Transverse colon (tissue), 3 donors: ENCODE results near the gene CMBL.

Experiments used
- CTCF ChIP-seq, 5 experiments: fragments of 200-600 bp in 3 of 5; fragments of 450-650 bp in 2 of 5; sonication (generic) in 3 of 5; IDR thresholded peaks; 1 replicate in 2 of 5; 2 replicates in 3 of 5; pipeline ENCODE4 v1.5.1; 2016 to 2017; ENCODE audit warnings: antibody characterized with exemption in 5 of 5, inconsistent platforms in 3 of 5, mild to moderate bottlenecking in 2 of 5, moderate library complexity in 1 of 5
- POLR2A ChIP-seq: fragments of 450-650 bp; IDR thresholded peaks from one replicate; pipeline ENCODE4 v1.6.1; 2016; ENCODE audit warnings: antibody characterized with exemption, mild to moderate bottlenecking, moderate library complexity

- TF ChIP-seq CTCF (IDR thresholded peaks at IDR 0.05): no peak
- TF ChIP-seq POLR2A: no peak
Observed at GRCh38 chr5:10286862-10287227, 20.9 kb downstream of the CMBL start.
